Kidney (tissue), 14 donors: ENCODE measurements around the gene TCF4. TPM values are rescaled to one million over a fixed set of nuclear protein-coding genes. Genes with fewer than 3 reads are reported as not detected.

Source experiments
- DNase-seq, 5 donors: peaks; one replicate each; pipeline ENCODE4 v3.0.0-alpha.2; 2013 to 2020
- FAIRE-seq: peaks from 2 replicates; lab custom pipeline; 2012; peaks lifted over from hg19 to GRCh38; lab: Jason Lieb, UNC
- H3K27ac ChIP-seq, 2 donors: one replicate each; pipeline ENCODE4 v1.7.0; 2013; ENCODE audit warnings: low read depth in 2 of 2, low read length in 2 of 2, inconsistent platforms in 1 of 2
- H3K27me3 ChIP-seq: one replicate; pipeline ENCODE4 v1.7.1; 2013; ENCODE audit warnings: low read length, inconsistent platforms; ENCODE audit not compliant: control insufficient read depth, insufficient read depth
- H3K36me3 ChIP-seq, 3 donors: one replicate each; pipeline versions ENCODE4 v1.7.0 to v1.7.1; 2013; ENCODE audit warnings: low read length in 3 of 3, control low read depth in 1 of 3, inconsistent platforms in 1 of 3; ENCODE audit not compliant: insufficient read depth in 3 of 3, control insufficient read depth in 2 of 3
- H3K4me1 ChIP-seq, 3 donors: one replicate each; pipeline versions ENCODE4 v1.7.0 to v1.7.1; 2013; ENCODE audit warnings: low read length in 3 of 3, inconsistent platforms in 1 of 3, low read depth in 1 of 3; ENCODE audit not compliant: control insufficient read depth in 2 of 3, insufficient read depth in 2 of 3
- H3K4me3 ChIP-seq, 3 donors: one replicate each; pipeline versions ENCODE4 v1.7.0 to v1.8.1; 2013; ENCODE audit warnings: low read length in 3 of 3, control low read depth in 1 of 3, inconsistent platforms in 1 of 3
- H3K9ac ChIP-seq, 3 donors: one replicate each; pipeline versions ENCODE4 v1.7.0 to v1.7.1; 2013; ENCODE audit warnings: low read length in 3 of 3, control low read depth in 1 of 3, inconsistent platforms in 1 of 3
- H3K9me3 ChIP-seq, 3 donors: one replicate each; pipeline versions ENCODE4 v1.7.0 to v1.7.1; 2013; ENCODE audit warnings: low read length in 3 of 3, control low read depth in 1 of 3, inconsistent platforms in 1 of 3; ENCODE audit not compliant: control insufficient read depth in 2 of 3, insufficient read depth in 1 of 3
- intact Hi-C: fragments of 100-400 bp; cut with DNase I; formaldehyde crosslinking; loops from one replicate; pipeline ENCODE4 v1.11.1; 2022
- polyA plus RNA-seq: library from polyadenylated mRNA; stranded (reverse); fragments of 350-450 nt; fragmentation: Illumina TruSeq; extraction: RNeasy Lipid Tissue Mini Kit (QIAGEN cat#74804); gene quantifications from one replicate; pipeline ENCODE4 v1.2.3, GENCODE V29; 2014; ENCODE audit warnings: low read depth, low replicate concordance; ENCODE audit not compliant: insufficient read depth
- total RNA-seq: library from RNA; stranded (reverse); fragmentation: NEBNext Ultra II Directional; extraction: Animal tissue kit (Norgen Biotek cat#: 25700); gene quantifications from one replicate; pipeline ENCODE4 v1.2.1, GENCODE V29; 2021
- TF ChIP-seq, protein P1 (sequence below): IDR thresholded peaks from 3 replicates; pipeline ENCODE4 v1.5.1; 2012; ENCODE audit warnings: mild to moderate bottlenecking, moderate library complexity, borderline replicate concordance; ENCODE audit not compliant: insufficient read depth; ENCODE audit errors: extremely low read depth
- donor health status: control.
- donor health status: control.
- donor health status: control.
- donor health status: control.
- donor health status: control.
- donor health status: DM: yes; HTN: yes; CAD: no.
- donor health status: Normal renal cell carcinoma (clear cell type).

Gene TCF4
- total and polyA plus RNA-seq, 2 donors from 2014 or later, result 4.4 to 60.3 TPM

DNA sequence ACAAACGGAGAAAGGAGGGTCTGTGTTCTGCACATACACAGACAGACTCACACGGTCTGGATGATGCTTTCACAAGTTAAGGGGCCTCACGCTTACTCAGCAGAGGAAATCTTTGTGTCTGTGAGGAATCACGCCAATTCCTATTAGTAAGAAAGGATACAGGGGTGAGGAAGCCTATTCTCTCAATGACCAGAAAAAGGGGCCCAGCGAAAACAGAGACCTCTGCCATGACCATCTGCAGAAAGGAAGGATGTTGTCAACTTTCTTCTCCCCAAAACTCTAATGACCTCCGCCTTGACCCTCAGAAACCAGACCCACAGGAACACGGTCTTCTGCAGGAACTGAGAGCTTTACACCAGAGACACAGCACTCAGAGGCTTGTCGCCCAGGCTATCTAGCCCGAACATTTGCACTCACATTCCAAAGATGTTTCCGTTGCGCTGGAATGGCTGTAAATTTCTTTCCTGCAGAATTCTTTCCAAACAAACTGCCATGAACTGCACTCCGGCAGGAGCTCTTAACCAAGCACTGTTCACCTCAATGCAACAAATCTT lies 186.3 kb downstream of the TCF4 start:
- peak overlapping the region in 2 of 3 donors; percentile 4 to 31 for H3K9ac ChIP-seq

DNA sequence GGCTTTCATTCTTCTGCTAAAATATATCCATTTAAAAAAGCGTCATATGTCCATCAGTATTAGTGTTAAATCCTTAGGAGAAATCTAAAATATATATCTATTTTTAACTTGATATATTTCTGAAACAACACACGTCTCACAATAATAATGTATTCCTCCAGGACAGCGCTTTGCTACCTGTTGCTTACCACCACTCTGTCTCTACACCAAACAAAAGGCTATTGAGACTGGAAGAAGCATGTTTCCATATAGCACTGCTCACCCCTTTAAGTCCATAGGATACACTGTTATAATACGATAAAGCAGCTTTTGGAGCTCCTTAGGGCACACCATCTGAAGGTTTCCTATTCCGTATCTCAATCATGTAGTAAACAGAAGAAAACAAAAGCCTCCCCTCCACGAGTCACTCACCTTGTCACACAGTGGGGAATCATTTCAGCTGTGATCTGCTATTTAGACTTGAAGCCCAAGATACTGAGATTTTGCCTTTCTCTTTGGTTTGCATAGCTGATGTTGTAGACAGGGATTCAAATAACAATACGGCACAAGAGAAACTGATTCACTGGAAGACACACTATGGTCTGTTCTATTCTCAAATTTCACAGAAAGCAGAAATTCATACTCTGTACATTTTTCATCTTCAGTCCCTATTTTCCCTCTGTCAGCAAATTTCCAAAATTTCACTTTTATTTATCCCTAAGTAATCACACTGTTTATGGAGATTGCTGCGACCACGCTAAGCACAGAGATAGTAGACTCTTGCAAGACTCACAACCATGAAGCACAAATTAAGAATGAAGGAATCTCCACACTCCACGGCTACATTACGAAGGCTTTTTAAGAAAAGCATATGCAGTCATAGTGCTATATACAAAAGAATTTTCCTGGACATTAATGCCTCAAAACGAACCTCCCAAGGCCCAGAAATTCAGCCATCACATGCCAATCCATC lies 187.1 kb downstream of the TCF4 start:
- peaks cover 0 to 3% (median 0%) of the 10 kb centered on the region in 3 donors for H3K4me1 ChIP-seq
- TF ChIP-seq, protein P1, sequence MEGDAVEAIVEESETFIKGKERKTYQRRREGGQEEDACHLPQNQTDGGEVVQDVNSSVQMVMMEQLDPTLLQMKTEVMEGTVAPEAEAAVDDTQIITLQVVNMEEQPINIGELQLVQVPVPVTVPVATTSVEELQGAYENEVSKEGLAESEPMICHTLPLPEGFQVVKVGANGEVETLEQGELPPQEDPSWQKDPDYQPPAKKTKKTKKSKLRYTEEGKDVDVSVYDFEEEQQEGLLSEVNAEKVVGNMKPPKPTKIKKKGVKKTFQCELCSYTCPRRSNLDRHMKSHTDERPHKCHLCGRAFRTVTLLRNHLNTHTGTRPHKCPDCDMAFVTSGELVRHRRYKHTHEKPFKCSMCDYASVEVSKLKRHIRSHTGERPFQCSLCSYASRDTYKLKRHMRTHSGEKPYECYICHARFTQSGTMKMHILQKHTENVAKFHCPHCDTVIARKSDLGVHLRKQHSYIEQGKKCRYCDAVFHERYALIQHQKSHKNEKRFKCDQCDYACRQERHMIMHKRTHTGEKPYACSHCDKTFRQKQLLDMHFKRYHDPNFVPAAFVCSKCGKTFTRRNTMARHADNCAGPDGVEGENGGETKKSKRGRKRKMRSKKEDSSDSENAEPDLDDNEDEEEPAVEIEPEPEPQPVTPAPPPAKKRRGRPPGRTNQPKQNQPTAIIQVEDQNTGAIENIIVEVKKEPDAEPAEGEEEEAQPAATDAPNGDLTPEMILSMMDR, result no peak
- H3K4me3 ChIP-seq, result peak overlapping the region in 2 of 3 donors; percentile 2 to 42
- no peaks in the 10 kb centered on the region for H3K9me3 ChIP-seq
- H3K27ac ChIP-seq, result peak overlapping the region in 1 of 2 donors; percentile 56
- FAIRE-seq, result no peak
- no peak for DNase-seq
- peak overlapping the region in 1 of 3 donors; percentile 37 for H3K9ac ChIP-seq
- intact Hi-C loops, result loop anchor here (10.0 kb wide), 1 partner anchor 166 kb away; no protein-coding TSS in a partner anchor
- no peaks in the 10 kb centered on the region for H3K27me3 ChIP-seq
- H3K36me3 ChIP-seq, result no peaks in the 10 kb centered on the region

More for the DNA sequence above, 186.3 kb downstream of the TCF4 start:
- TF ChIP-seq, protein P1, result no peak
- Histone ChIP-seq H3K27me3 (no peaks in the 10 kb centered on the region), H3K27ac (peak overlapping the region; percentile 32 to 56), H3K36me3 (no peaks in the 10 kb centered on the region), H3K4me3 (peak overlapping the region; percentile 3 to 42 (median 39)), H3K4me1 (peaks cover 0 to 3% (median 0%) of the 10 kb centered on the region in 3 donors), H3K9me3 (no peaks in the 10 kb centered on the region)
- DNase-seq, result peak in 4 of 5 donors; percentile 66 to 93 (median 86)
- FAIRE-seq, result no peak
- intact Hi-C loops, result loop anchor here (10.0 kb wide), 1 partner anchor 167 kb away; no protein-coding TSS in a partner anchor

DNA sequence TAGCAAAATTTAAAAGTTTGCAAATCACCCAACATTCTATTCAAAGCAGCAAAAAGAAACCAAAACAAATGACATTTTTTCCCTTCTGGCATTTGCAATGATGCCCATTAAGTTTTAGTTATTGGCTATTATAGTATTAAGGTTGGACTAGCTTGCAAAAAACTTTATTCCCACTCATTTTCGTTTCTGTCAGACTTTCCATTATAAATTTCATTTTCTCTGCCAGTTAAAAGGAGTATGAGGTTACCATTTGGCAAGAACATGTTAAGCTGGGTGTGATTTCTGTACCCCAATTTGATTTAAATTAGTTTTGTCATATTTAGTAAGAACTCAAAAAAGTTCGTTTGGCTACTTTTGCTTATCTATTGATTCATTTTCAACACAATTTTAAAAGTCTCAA lies 187.9 kb downstream of the TCF4 start:
- Histone ChIP-seq H3K27me3 (no peaks in the 10 kb centered on the region), H3K9me3 (no peaks in the 10 kb centered on the region), H3K4me1 (peaks cover 0 to 1% (median 0%) of the 10 kb centered on the region in 3 donors), H3K36me3 (no peaks in the 10 kb centered on the region), H3K27ac (no peak overlapping the region), H3K9ac (no peak overlapping the region), H3K4me3 (no peak overlapping the region)
- FAIRE-seq (no peak), DNase-seq (no peak)
- intact Hi-C loops, result loop anchor here (10.0 kb wide), 1 partner anchor 165 kb away; no protein-coding TSS in a partner anchor
- TF ChIP-seq, protein P1, result no peak
